Stimulated activated CD4-positive, alpha-beta T cell treated with anti-CD3 and anti-CD28 coated beads, Interleukin-1b, Interleukin-23, amount 100 ng/mL, for 1 hour (primary cell): ENCODE measurements around the gene MAP2K7.
A peak's percentile ranks its signal among the peaks of the same experiment; 100 is the strongest.
"Not testable (repeated sequence)": the region's sequence is repeated elsewhere in the genome, so short reads cannot be mapped to it uniquely, and the experiment has no call there.

Source experiments
- DNase-seq, 2 donors: peaks; one replicate each; pipeline ENCODE4 v3.0.0-alpha.2; 2020; ENCODE audit warnings: low read depth in 2 of 2

Gene MAP2K7

GRCh38 chr19:7930030-7930429 lies 26.4 kb downstream of the MAP2K7 start:
- not testable (repeated sequence) for DNase-seq

GRCh38 chr19:7930765-7931164 lies 27.1 kb downstream of the MAP2K7 start:
- DNase-seq = no peak

- DNase-seq = no peak
These were observed 27.8 kb downstream of the MAP2K7 start for GRCh38 chr19:7931221-7932061.

- DNase-seq = no peak
These were observed 28.7 kb downstream of the MAP2K7 start for GRCh38 chr19:7932276-7932929.

- DNase-seq = no peak
These were observed 29.2 kb downstream of the MAP2K7 start for GRCh38 chr19:7932930-7933300.

- no peak for DNase-seq
These were observed 29.7 kb downstream of the MAP2K7 start for GRCh38 chr19:7933411-7933810.

- no peak for DNase-seq
These were observed 30.4 kb downstream of the MAP2K7 start for GRCh38 chr19:7933828-7934725.

GRCh38 chr19:7934766-7935165 lies 31.1 kb downstream of the MAP2K7 start:
- no peak for DNase-seq

GRCh38 chr19:7940841-7941240 lies 37.2 kb downstream of the MAP2K7 start:
- DNase-seq = no peak

GRCh38 chr19:7941895-7942596 lies 38.4 kb downstream of the MAP2K7 start:
- no peak for DNase-seq

GRCh38 chr19:7942981-7943443 lies 39.3 kb downstream of the MAP2K7 start:
- DNase-seq = no peak

GRCh38 chr19:7943444-7944176 lies 39.9 kb downstream of the MAP2K7 start, which contains the start of gene TIMM44:
TSS of gene TIMM44 (minus strand) at chr19:7943666. CDS start at chr19:7943651, 15 bp downstream.
- peak; percentile 92 to 97 for DNase-seq

GRCh38 chr19:7944177-7944761 lies 40.6 kb downstream of the MAP2K7 start:
- DNase-seq = peak; percentile 56 to 85

- no peak for DNase-seq
These were observed 44.3 kb downstream of the MAP2K7 start for GRCh38 chr19:7947939-7948338.

- no peak for DNase-seq
These were observed 49.4 kb downstream of the MAP2K7 start for GRCh38 chr19:7953060-7953459.

GRCh38 chr19:7953576-7953975 lies 49.9 kb downstream of the MAP2K7 start:
- DNase-seq = no peak

GRCh38 chr19:7955696-7956095 lies 52.0 kb downstream of the MAP2K7 start:
- DNase-seq = no peak

GRCh38 chr19:7959211-7959610 lies 55.5 kb downstream of the MAP2K7 start:
- no peak for DNase-seq

GRCh38 chr19:7961082-7961481 lies 57.4 kb downstream of the MAP2K7 start:
- not testable (repeated sequence) for DNase-seq

GRCh38 chr19:7961920-7962626 lies 58.4 kb downstream of the MAP2K7 start:
- DNase-seq = no peak
